Measurements from ENCODE around the gene BEST1. TPM values are rescaled to one million over a fixed set of nuclear protein-coding genes. Genes with fewer than 3 reads are reported as not detected.

BEST1 gene
- total RNA-seq, 4 donors from 2014 or later = 0.89 to 2.8 (median 1.5) TPM

DNA sequence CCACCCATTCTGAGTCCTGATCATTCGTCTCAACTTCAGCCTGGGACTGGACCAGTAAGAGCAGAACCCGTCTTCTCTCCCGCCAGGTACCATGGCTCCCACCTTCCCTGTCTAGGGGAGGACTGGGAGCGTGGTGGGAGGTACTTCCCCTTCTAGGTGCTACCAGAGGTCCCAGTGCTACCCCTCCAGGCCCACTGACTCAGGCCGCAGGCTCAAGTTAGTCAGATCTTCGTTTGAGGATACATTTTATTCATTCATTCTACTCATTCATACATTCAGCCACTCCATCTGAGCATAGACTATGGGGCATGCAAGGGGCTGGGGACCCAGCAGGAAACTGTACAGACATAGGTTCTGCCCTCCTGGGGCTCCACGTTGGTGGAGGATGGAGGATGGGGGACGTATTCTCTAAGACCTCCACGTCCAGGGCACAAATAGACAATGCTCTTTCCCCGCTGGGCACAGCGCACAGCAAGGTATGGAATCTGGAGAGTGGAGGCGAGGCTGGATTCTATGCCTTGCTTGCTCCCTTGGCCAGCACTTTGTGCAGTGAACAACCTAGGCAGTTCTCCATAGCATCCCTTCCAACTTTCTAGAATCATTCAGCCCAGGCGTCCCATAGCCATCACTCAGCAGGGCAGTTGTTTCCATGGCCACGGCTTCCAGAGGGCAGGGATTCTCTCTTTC, 31.8 kb upstream of the BEST1 start:
- intact Hi-C loops (cut with DNase I; ENCODE audit: low total_unique reads) = no loop called here
- H3K4me3 ChIP-seq (ENCODE audit: low read depth, poor library complexity, severe bottlenecking) = no peak overlapping the region
- TF ChIP-seq, protein P1, sequence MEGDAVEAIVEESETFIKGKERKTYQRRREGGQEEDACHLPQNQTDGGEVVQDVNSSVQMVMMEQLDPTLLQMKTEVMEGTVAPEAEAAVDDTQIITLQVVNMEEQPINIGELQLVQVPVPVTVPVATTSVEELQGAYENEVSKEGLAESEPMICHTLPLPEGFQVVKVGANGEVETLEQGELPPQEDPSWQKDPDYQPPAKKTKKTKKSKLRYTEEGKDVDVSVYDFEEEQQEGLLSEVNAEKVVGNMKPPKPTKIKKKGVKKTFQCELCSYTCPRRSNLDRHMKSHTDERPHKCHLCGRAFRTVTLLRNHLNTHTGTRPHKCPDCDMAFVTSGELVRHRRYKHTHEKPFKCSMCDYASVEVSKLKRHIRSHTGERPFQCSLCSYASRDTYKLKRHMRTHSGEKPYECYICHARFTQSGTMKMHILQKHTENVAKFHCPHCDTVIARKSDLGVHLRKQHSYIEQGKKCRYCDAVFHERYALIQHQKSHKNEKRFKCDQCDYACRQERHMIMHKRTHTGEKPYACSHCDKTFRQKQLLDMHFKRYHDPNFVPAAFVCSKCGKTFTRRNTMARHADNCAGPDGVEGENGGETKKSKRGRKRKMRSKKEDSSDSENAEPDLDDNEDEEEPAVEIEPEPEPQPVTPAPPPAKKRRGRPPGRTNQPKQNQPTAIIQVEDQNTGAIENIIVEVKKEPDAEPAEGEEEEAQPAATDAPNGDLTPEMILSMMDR (IDR thresholded peaks at IDR 0.05) = no peak
- no peak for TF ChIP-seq POLR2A (IDR thresholded peaks at IDR 0.05)
- 75 to 79% methylated on average over 14 of the region's 14 CpGs for WGBS, 2 donors
- peak; percentile 14 to 82 for DNase-seq (ENCODE audit: low spot score in 2 of 2)

DNA sequence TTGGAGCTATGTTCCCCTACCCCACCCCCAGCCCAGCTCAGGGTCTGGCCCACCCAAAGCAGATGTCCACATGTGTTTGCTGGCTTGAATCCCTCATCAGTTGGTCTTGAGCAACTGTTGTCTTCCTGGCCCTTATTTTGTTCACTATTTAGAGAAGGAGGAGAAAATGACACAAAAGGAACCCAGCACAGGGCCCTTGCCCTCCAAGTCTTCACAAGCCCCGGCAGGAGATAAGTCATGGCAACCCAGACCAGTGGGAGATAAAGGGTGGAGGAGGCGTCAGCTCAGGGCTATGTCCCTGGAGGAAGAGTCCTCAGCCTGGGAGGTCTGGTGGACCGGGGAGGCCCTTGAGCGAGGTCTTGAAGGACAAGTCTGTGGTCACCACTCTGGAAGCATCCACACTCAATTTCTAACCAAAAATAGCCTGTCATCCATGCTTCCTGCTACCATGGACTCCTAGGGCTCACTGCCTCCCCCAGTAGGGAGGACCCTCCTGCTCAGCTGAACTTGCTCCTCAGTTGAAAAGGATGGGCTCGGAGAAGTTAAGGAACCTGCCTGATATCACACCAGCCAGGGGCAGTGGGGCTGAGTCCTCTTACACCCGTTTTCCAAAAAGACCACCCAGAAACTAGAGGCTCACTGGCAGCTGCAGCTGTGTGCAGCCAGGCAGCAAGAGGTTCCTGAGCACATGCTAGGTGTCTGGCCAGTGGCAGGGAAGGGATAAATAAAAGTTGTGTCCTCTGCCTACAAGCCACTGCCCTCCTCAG, 31.0 kb upstream of the BEST1 start:
- DNase-seq (ENCODE audit: low spot score in 2 of 2) = peak; percentile 65 to 90
- intact Hi-C loops (cut with DNase I; ENCODE audit: low total_unique reads) = no loop called here
- no peak overlapping the region for H3K4me3 ChIP-seq (ENCODE audit: low read depth, poor library complexity, severe bottlenecking)
- 58% methylated on average over 6 of the region's 6 CpGs for WGBS, 2 donors
- TF ChIP-seq, protein P1 (IDR thresholded peaks at IDR 0.05) = no peak
- no peak for TF ChIP-seq POLR2A (IDR thresholded peaks at IDR 0.05)

DNA sequence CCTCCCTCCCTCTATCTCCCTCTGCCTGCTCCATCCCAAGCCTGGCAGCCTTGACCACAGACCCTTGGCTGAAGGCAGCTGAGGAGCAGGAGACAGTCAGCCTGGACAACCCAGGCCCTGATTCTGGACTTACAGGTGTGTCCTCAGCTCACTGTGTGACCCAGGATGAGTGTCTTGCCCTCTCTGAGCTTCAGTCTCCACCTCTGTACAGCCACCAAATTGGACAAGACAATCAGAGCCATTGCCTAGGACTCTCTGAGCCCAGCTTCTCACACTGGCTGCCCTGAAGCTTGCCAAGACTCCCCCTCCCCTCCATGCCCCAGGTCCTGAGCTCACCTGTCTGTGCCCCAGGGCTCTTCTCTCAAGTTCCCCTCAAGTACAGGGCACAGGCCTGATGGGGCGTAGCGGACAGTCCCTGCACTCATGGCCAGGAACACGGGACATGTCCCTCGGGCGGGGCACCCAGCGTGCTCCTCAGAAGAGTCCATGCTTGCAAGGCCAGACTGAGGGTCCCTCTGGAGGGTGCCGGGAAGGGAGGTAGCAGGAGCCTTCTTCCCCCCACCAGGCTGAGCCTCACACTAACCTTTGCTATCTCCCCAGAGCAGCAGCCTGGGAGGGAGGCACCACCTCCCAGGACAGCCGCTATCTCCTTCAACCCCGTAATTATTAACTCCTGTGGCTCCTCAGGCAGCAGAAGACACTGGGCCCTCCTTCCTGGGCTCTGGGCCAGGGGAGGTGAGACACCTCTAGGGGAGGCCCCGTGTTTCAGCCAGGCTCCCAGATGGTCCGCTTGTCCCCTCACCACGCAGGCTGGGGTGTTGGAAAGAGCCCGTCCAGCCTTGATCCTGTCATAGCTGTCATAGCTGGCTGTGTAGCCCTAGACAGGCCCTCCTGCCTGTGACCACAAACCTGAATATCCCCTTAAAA, 30.2 kb upstream of the BEST1 start:
- WGBS, 2 donors = 64 to 69% methylated on average over 10 to 13 of the region's 13 CpGs
- intact Hi-C loops (cut with DNase I; ENCODE audit: low total_unique reads) = no loop called here
- no peak for TF ChIP-seq POLR2A (IDR thresholded peaks at IDR 0.05)
- TF ChIP-seq, protein P1 (IDR thresholded peaks at IDR 0.05) = no peak
- H3K4me3 ChIP-seq (ENCODE audit: low read depth, poor library complexity, severe bottlenecking) = no peak overlapping the region
- DNase-seq (ENCODE audit: low spot score in 2 of 2) = peak; percentile 25 to 87

DNA sequence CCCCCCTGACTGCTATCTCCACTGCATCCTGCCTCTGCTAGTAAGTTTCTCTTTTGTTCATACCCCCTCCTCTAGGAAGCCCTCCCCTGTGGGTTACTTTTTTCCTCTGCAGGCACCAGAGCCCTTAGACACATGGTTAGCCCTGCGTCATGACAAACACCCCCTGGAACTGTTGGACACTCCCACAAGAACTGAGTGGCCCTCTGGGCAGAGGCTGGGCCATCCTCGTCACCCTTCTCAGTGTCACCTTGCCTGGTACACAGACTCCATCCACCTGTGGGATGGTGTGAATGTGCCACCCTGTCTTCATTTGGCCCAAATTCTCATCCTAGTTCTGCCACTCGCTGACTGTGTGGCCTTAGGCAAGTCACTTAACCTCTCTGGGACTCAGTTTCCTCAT, 28.7 kb upstream of the BEST1 start:
- intact Hi-C loops (cut with DNase I; ENCODE audit: low total_unique reads) = no loop called here
- TF ChIP-seq, protein P1 (IDR thresholded peaks at IDR 0.05) = no peak
- TF ChIP-seq POLR2A (IDR thresholded peaks at IDR 0.05) = no peak
- 79 to 87% methylated on average over 3 of the region's 3 CpGs for WGBS, 2 donors
- H3K4me3 ChIP-seq (ENCODE audit: low read depth, poor library complexity, severe bottlenecking) = no peak overlapping the region
- peak in 1 of 2 donors; percentile 12 for DNase-seq (ENCODE audit: low spot score in 2 of 2)

DNA sequence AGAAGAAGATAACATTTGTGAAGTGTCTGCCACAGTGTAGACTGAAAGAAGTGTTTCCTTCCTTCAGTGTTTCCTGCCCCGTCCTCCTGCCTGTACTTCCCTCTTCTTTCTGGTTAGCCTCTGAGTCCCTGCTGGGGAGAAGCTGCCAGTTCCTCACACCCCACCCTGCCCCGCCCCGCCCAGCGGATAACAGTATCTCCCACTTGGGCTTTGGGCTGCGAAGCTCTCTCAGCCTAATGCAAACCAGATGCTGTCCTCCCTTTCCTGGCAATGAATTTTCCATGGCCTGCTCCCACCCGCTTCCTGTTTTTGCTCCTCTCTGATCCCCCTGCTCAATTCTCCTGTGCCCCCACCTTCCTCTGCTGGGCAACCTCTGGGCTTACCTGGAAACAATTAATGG, 27.6 kb upstream of the BEST1 start:
- TF ChIP-seq, protein P1 (IDR thresholded peaks at IDR 0.05) = no peak
- TF ChIP-seq POLR2A (IDR thresholded peaks at IDR 0.05) = no peak
- intact Hi-C loops (cut with DNase I; ENCODE audit: low total_unique reads) = no loop called here
- WGBS, 2 donors = 25 to 31% methylated on average over 6 of the region's 6 CpGs

More for the DNA sequence above, 27.6 kb upstream of the BEST1 start:
- no peak overlapping the region for H3K4me3 ChIP-seq (ENCODE audit: low read depth, poor library complexity, severe bottlenecking)
- peak; percentile 91 to 97 for DNase-seq (ENCODE audit: low spot score in 2 of 2)
